Measurements from ENCODE around the gene NAGA. TPM values are rescaled to one million over a fixed set of nuclear protein-coding genes. Genes with fewer than 3 reads are reported as not detected.

NAGA gene
- total and polyA plus RNA-seq, 12 donors = 7.4 to 54.0 (median 25.8) TPM

- peak overlapping the region; percentile 87 to 99 (median 95) for H3K27ac ChIP-seq
- peak overlapping the region in 2 of 4 donors; percentile 53 to 75 for H3K4me3 ChIP-seq
- H3K36me3 ChIP-seq (replicated peaks in 1 of 2) = peaks cover 0 to 19% of the 10 kb centered on the region in 2 donors
- DNase-seq = peak in 4 of 7 donors; percentile 23 to 68 (median 46)
- H3K9me3 ChIP-seq (replicated peaks in 1 of 3) = no peaks in the 10 kb centered on the region
- H3K27me3 ChIP-seq = no peaks in the 10 kb centered on the region
- peaks cover 15 to 30% of the 10 kb centered on the region in 2 donors for H3K4me1 ChIP-seq (replicated peaks in 1 of 2)
- TF ChIP-seq POLR2A (IDR thresholded peaks at IDR 0.05) = no peak
- no peak for TF ChIP-seq CTCF (IDR thresholded peaks at IDR 0.05)
- intact Hi-C loops (cut with DNase I) = no loop called here
- WGBS, 4 donors = 50 to 63% (median 57%) methylated on average over 14 to 24 of the region's 24 CpGs
Observed at GRCh38 chr22:42078469-42079318, 8.1 kb upstream of the NAGA start.

GRCh38 chr22:42077486-42078125 lies 7.0 kb upstream of the NAGA start:
- Histone ChIP-seq H3K27ac (peak overlapping the region in 1 of 5 donors; percentile 99), H3K9me3 (replicated peaks in 1 of 3) (no peaks in the 10 kb centered on the region), H3K4me3 (no peak overlapping the region), H3K36me3 (replicated peaks in 1 of 2) (peaks cover 0 to 8% of the 10 kb centered on the region in 2 donors), H3K4me1 (replicated peaks in 1 of 2) (peaks cover 15 to 35% of the 10 kb centered on the region in 2 donors), H3K27me3 (no peaks in the 10 kb centered on the region)
- 60 to 92% (median 91%) methylated on average over 1 to 21 of the region's 21 CpGs for WGBS, 4 donors
- TF ChIP-seq CTCF (IDR thresholded peaks at IDR 0.05) = no peak
- no peak for TF ChIP-seq POLR2A (IDR thresholded peaks at IDR 0.05)
- intact Hi-C loops (cut with DNase I) = no loop called here
- peak in 2 of 7 donors; percentile 33 to 57 for DNase-seq

DNA sequence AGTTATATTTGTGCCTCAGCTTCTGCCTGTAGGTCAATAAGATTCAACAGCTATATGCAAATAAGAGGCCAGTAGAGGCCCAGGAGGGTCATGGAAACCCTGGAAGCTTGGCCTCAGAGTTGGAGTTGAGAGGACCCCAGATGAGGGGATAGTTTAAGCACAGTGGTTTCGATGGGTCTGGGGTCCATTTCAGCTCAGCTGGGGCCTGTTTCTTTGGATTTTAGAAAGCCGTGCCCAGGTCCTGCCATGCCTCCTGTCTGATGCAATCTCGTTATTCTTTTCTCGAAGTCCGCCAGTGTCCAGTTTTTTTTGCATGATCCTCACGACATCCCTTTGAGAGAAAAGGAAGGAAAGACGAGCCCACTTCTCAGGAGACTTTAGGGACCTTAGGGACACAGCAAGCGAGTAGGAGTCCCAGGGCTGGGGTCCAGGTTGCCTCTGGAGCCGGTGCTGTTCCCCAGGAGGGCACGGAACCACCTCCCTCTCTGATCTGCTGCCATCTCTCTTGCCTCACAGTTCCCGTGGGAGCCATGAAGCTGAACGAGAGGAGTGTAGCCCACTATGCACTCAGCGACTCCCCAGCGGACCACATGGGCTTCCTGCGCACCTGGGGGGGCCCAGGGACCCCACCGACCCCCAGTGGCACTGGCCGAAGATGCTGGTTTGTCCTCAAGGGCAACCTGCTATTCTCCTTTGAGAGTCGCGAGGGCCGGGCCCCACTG lies 6.3 kb upstream of the NAGA start:
- H3K9me3 ChIP-seq (replicated peaks in 1 of 3) = no peaks in the 10 kb centered on the region
- intact Hi-C loops (cut with DNase I) = no loop called here
- peaks cover 0 to 1% of the 10 kb centered on the region in 2 donors for H3K36me3 ChIP-seq (replicated peaks in 1 of 2)
- 92 to 96% (median 93%) methylated on average over 10 to 20 of the region's 20 CpGs for WGBS, 4 donors
- H3K4me3 ChIP-seq = no peak overlapping the region
- H3K27ac ChIP-seq = no peak overlapping the region
- no peak for TF ChIP-seq POLR2A (IDR thresholded peaks at IDR 0.05)
- TF ChIP-seq CTCF (IDR thresholded peaks at IDR 0.05) = no peak
- H3K27me3 ChIP-seq = no peaks in the 10 kb centered on the region
- DNase-seq = peak in 2 of 7 donors; percentile 21 to 56
- H3K4me1 ChIP-seq (replicated peaks in 1 of 2) = peaks cover 15 to 34% of the 10 kb centered on the region in 2 donors

All from adrenal gland (tissue), 12 donors.